Activated CD8-positive, alpha-beta memory T cell treated with anti-CD3 and anti-CD28 coated beads, Interleukin-2, amount 10 ng/mL, durations not matched to agents 7 days and 5 days (primary cell): Measurements from ENCODE around the gene IGSF8. TPM values are rescaled to one million over a fixed set of nuclear protein-coding genes. Genes with fewer than 3 reads are reported as not detected.
"Not testable (repeated sequence)": the region's sequence is repeated elsewhere in the genome, so short reads cannot be mapped to it uniquely, and the experiment has no call there.

Source experiments
- ATAC-seq: fragments of 150-1000 bp; cut with Tn5 transposase; one replicate; pipeline ENCODE4 v1.10.0; 2021; ENCODE audit warnings: moderate library complexity
- CTCF ChIA-PET: fragments of 350-600 bp; sonication (Branson Sonifier 250); formaldehyde crosslinking; loops from one replicate; lab custom pipeline; 2021; ENCODE audit warnings: antibody characterized with exemption; lab: Charles Lee
- DNase-seq: peaks from one replicate; pipeline ENCODE4 v3.0.0-alpha.2; 2020
- H3K27ac Mint-ChIP-seq: one replicate; pipeline ENCODE4 v1.8.0; 2021; ENCODE audit warnings: mild to moderate bottlenecking, mixed read lengths
- H3K27me3 Mint-ChIP-seq: one replicate; pipeline ENCODE4 v1.8.0; 2021; ENCODE audit warnings: mixed read lengths
- H3K36me3 Mint-ChIP-seq: one replicate; pipeline ENCODE4 v1.8.0; 2021; ENCODE audit warnings: mild to moderate bottlenecking, mixed read lengths
- H3K4me1 Mint-ChIP-seq: one replicate; pipeline ENCODE4 v1.8.0; 2021; ENCODE audit warnings: mixed read lengths
- H3K4me3 Mint-ChIP-seq: one replicate; pipeline ENCODE4 v1.8.0; 2021; ENCODE audit warnings: mild to moderate bottlenecking, moderate library complexity, mixed read lengths
- H3K9me3 Mint-ChIP-seq: one replicate; pipeline ENCODE4 v1.8.0; 2022; ENCODE audit warnings: low read depth, mixed read lengths
- total RNA-seq, 2 experiments: library from RNA; stranded (reverse); gene quantifications; one replicate each; pipeline ENCODE4 v1.2.3, GENCODE V29; 2021

IGSF8 gene
- total RNA-seq, 2 experiments from 2014 or later, result 30.9 to 35.0 TPM

GRCh38 chr1:160063176-160063575 lies 35.2 kb downstream of the IGSF8 start:
- H3K4me1 Mint-ChIP-seq, result no peaks in the 10 kb centered on the region
- ATAC-seq (no peak), DNase-seq (no peak)
- no peaks in the 10 kb centered on the region for H3K36me3 Mint-ChIP-seq
- H3K27me3 Mint-ChIP-seq, result peaks cover 34% of the 10 kb centered on the region
- H3K27ac Mint-ChIP-seq, result no peak overlapping the region
- H3K9me3 Mint-ChIP-seq, result no peaks in the 10 kb centered on the region
- CTCF ChIA-PET, result interaction anchor here (3.2 to 40.9 kb wide), 2 partner anchors 17 kb away, joined by 13 to 633 read pairs; partner anchors contain the start of genes KCNJ10 and KCNJ9
- H3K4me3 Mint-ChIP-seq, result no peak overlapping the region

GRCh38 chr1:160062230-160062532 lies 36.2 kb downstream of the IGSF8 start:
- CTCF ChIA-PET, result interaction anchor here (3.2 to 40.9 kb wide), 2 partner anchors 16 to 18 kb away, joined by 13 to 633 read pairs; partner anchors contain the start of genes KCNJ10 and KCNJ9
- no peak overlapping the region for H3K4me3 Mint-ChIP-seq
- no peaks in the 10 kb centered on the region for H3K36me3 Mint-ChIP-seq
- no peak for ATAC-seq
- no peak overlapping the region for H3K27ac Mint-ChIP-seq
- peaks cover 34% of the 10 kb centered on the region for H3K27me3 Mint-ChIP-seq
- no peaks in the 10 kb centered on the region for H3K4me1 Mint-ChIP-seq
- no peaks in the 10 kb centered on the region for H3K9me3 Mint-ChIP-seq
- no peak for DNase-seq

- Mint-ChIP-seq H3K27me3 (peaks cover 34% of the 10 kb centered on the region), H3K4me1 (no peaks in the 10 kb centered on the region), H3K4me3 (no peak overlapping the region), H3K9me3 (no peaks in the 10 kb centered on the region), H3K27ac (no peak overlapping the region), H3K36me3 (no peaks in the 10 kb centered on the region)
- no peak for DNase-seq
- no peak for ATAC-seq
- CTCF ChIA-PET, result interaction anchor here (2.7 to 40.9 kb wide), 2 partner anchors 15 to 19 kb away, joined by 16 to 633 read pairs; partner anchors contain the start of genes KCNJ10 and KCNJ9
Measured at GRCh38 chr1:160061369-160062229, 36.8 kb downstream of the IGSF8 start.

GRCh38 chr1:160058087-160058486 lies 40.3 kb downstream of the IGSF8 start:
- no peaks in the 10 kb centered on the region for H3K4me1 Mint-ChIP-seq
- no peaks in the 10 kb centered on the region for H3K36me3 Mint-ChIP-seq
- no peak overlapping the region for H3K4me3 Mint-ChIP-seq
- ATAC-seq, result no peak
- H3K27me3 Mint-ChIP-seq, result peaks cover 47% of the 10 kb centered on the region
- no peak overlapping the region for H3K27ac Mint-ChIP-seq
- H3K9me3 Mint-ChIP-seq, result no peaks in the 10 kb centered on the region
- CTCF ChIA-PET, result interaction anchor here (0.8 to 40.9 kb wide), 4 partner anchors 11 to 51 kb away, joined by 3 to 633 read pairs (median 6); partner anchors contain the start of genes KCNJ10 and KCNJ9
- DNase-seq, result no peak

GRCh38 chr1:160056648-160057169 lies 41.7 kb downstream of the IGSF8 start:
- H3K27me3 Mint-ChIP-seq, result peaks cover 54% of the 10 kb centered on the region

GRCh38 chr1:160053548-160054365 lies 44.7 kb downstream of the IGSF8 start:
- no peak overlapping the region for H3K27ac Mint-ChIP-seq
- no peak overlapping the region for H3K4me3 Mint-ChIP-seq
- no peaks in the 10 kb centered on the region for H3K4me1 Mint-ChIP-seq
- peaks cover 58% of the 10 kb centered on the region for H3K27me3 Mint-ChIP-seq
- DNase-seq (no peak), ATAC-seq (no peak)
- no peaks in the 10 kb centered on the region for H3K36me3 Mint-ChIP-seq
- CTCF ChIA-PET, result interaction anchor here (40.9 kb wide), 1 partner anchor 26 kb away, joined by 633 read pairs; the partner anchor contains the start of genes KCNJ10 and KCNJ9
- no peaks in the 10 kb centered on the region for H3K9me3 Mint-ChIP-seq

More at GRCh38 chr1:160056648-160057169, 41.7 kb downstream of the IGSF8 start:
- DNase-seq (no peak), ATAC-seq (no peak)
- no peaks in the 10 kb centered on the region for H3K9me3 Mint-ChIP-seq
- H3K27ac Mint-ChIP-seq, result no peak overlapping the region
- H3K4me3 Mint-ChIP-seq, result no peak overlapping the region
- no peaks in the 10 kb centered on the region for H3K4me1 Mint-ChIP-seq
- CTCF ChIA-PET, result interaction anchor here (2.8 to 40.9 kb wide), 2 partner anchors 11 to 23 kb away, joined by 21 to 633 read pairs; partner anchors contain the start of genes KCNJ10 and KCNJ9
- H3K36me3 Mint-ChIP-seq, result no peaks in the 10 kb centered on the region

GRCh38 chr1:160052936-160053335 lies 45.5 kb downstream of the IGSF8 start:
- H3K4me3 Mint-ChIP-seq, result no peak overlapping the region
- H3K27me3 Mint-ChIP-seq, result peaks cover 55% of the 10 kb centered on the region
- H3K27ac Mint-ChIP-seq, result no peak overlapping the region
- CTCF ChIA-PET, result interaction anchor here (40.9 kb wide), 1 partner anchor 27 kb away, joined by 633 read pairs; the partner anchor contains the start of genes KCNJ10 and KCNJ9
- no peaks in the 10 kb centered on the region for H3K9me3 Mint-ChIP-seq
- no peak for DNase-seq
- H3K4me1 Mint-ChIP-seq, result no peaks in the 10 kb centered on the region
- no peak for ATAC-seq
- no peaks in the 10 kb centered on the region for H3K36me3 Mint-ChIP-seq

- no peaks in the 10 kb centered on the region for H3K9me3 Mint-ChIP-seq
- CTCF ChIA-PET, result interaction anchor here (40.9 kb wide), 1 partner anchor 30 kb away, joined by 633 read pairs; the partner anchor contains the start of genes KCNJ10 and KCNJ9
- DNase-seq (no peak), ATAC-seq (no peak)
- H3K36me3 Mint-ChIP-seq, result no peaks in the 10 kb centered on the region
- no peak overlapping the region for H3K4me3 Mint-ChIP-seq
- peaks cover 43% of the 10 kb centered on the region for H3K27me3 Mint-ChIP-seq
- H3K27ac Mint-ChIP-seq, result no peak overlapping the region
- peaks cover 12% of the 10 kb centered on the region for H3K4me1 Mint-ChIP-seq
Measured at GRCh38 chr1:160050619-160051018, 47.8 kb downstream of the IGSF8 start.

GRCh38 chr1:160050182-160050581 lies 48.2 kb downstream of the IGSF8 start:
- Mint-ChIP-seq H3K27me3 (peaks cover 46% of the 10 kb centered on the region), H3K4me1 (peaks cover 12% of the 10 kb centered on the region)
- ATAC-seq, H3K36me3 Mint-ChIP-seq, H3K9me3 Mint-ChIP-seq, H3K4me3 Mint-ChIP-seq, DNase-seq, H3K27ac Mint-ChIP-seq: not testable (repeated sequence)
- CTCF ChIA-PET, result interaction anchor here (40.9 kb wide), 1 partner anchor 30 kb away, joined by 633 read pairs; the partner anchor contains the start of genes KCNJ10 and KCNJ9

- Mint-ChIP-seq H3K9me3 (no peaks in the 10 kb centered on the region), H3K4me3 (no peak overlapping the region), H3K27me3 (peaks cover 42% of the 10 kb centered on the region), H3K4me1 (peaks cover 12% of the 10 kb centered on the region), H3K27ac (no peak overlapping the region), H3K36me3 (no peaks in the 10 kb centered on the region)
- no peak for DNase-seq
- no peak for ATAC-seq
- CTCF ChIA-PET, result interaction anchor here (1.4 to 40.9 kb wide), 2 partner anchors 13 to 31 kb away, joined by 3 to 633 read pairs; partner anchors contain the start of genes KCNJ10 and KCNJ9
Measured at GRCh38 chr1:160049101-160049500, 49.3 kb downstream of the IGSF8 start.

- Mint-ChIP-seq H3K4me1 (peaks cover 12% of the 10 kb centered on the region), H3K36me3 (no peaks in the 10 kb centered on the region), H3K4me3 (no peak overlapping the region), H3K27me3 (peaks cover 43% of the 10 kb centered on the region), H3K9me3 (no peaks in the 10 kb centered on the region), H3K27ac (no peak overlapping the region)
- CTCF ChIA-PET, result interaction anchor here (1.4 to 40.9 kb wide), 2 partner anchors 12 to 32 kb away, joined by 3 to 633 read pairs; partner anchors contain the start of genes KCNJ10 and KCNJ9
- DNase-seq (no peak), ATAC-seq (no peak)
Measured at GRCh38 chr1:160048335-160048734, 50.1 kb downstream of the IGSF8 start.

GRCh38 chr1:160047111-160047991 lies 51.1 kb downstream of the IGSF8 start:
- Mint-ChIP-seq H3K27me3 (peaks cover 39% of the 10 kb centered on the region), H3K9me3 (no peaks in the 10 kb centered on the region), H3K4me3 (peak overlapping the region; percentile 62), H3K4me1 (peaks cover 12% of the 10 kb centered on the region), H3K27ac (peak overlapping the region; percentile 42), H3K36me3 (no peaks in the 10 kb centered on the region)
- DNase-seq (no peak), ATAC-seq (no peak)
- CTCF ChIA-PET, result interaction anchor here (0.6 to 40.9 kb wide), 20 partner anchors 9 to 818 kb away, joined by 3 to 633 read pairs (median 6); partner anchors contain the start of genes IGSF8, KCNJ10, KCNJ9 and PIGM
